BLaER1 (cell line): ENCODE results near the gene CTDP1.

Experiments
- H3K27ac ChIP-seq: shearing (Covaris generic); formaldehyde crosslinking; 2 replicates; pipeline ENCODE4 v1.8.1; 2022
- H3K27me3 ChIP-seq: shearing (Covaris generic); formaldehyde crosslinking; 2 replicates; pipeline ENCODE4 v1.8.1; 2022
- H3K36me3 ChIP-seq: shearing (Covaris generic); formaldehyde crosslinking; 2 replicates; pipeline ENCODE4 v1.8.1; 2022
- H3K4me1 ChIP-seq: shearing (Covaris generic); formaldehyde crosslinking; 2 replicates; pipeline ENCODE4 v1.8.1; 2022
- H3K4me2 ChIP-seq: shearing (Covaris generic); formaldehyde crosslinking; 2 replicates; pipeline ENCODE4 v1.8.1; 2022
- H3K4me3 ChIP-seq: shearing (Covaris generic); formaldehyde crosslinking; 2 replicates; pipeline ENCODE4 v1.8.1; 2022
- H3K9ac ChIP-seq: shearing (Covaris generic); formaldehyde crosslinking; 2 replicates; pipeline ENCODE4 v1.8.1; 2022
- H3K9me3 ChIP-seq: shearing (Covaris generic); formaldehyde crosslinking; 2 replicates; pipeline ENCODE4 v1.8.1; 2022
- H4K20me1 ChIP-seq: shearing (Covaris generic); formaldehyde crosslinking; 2 replicates; pipeline ENCODE4 v1.8.1; 2022
- Cebpa-rat ChIP-seq: shearing (Covaris generic); IDR thresholded peaks from 2 replicates; pipeline ENCODE4 v1.8.1; 2022

Gene CTDP1

GRCh38 chr18:79732721-79733025 lies 53.1 kb downstream of the CTDP1 start:
- Histone ChIP-seq H3K36me3 (peaks cover 96% of the 10 kb centered on the region), H4K20me1 (peaks cover 86% of the 10 kb centered on the region), H3K9ac (no peak overlapping the region), H3K4me1 (no peaks in the 10 kb centered on the region), H3K27ac (no peak overlapping the region), H3K4me2 (no peak overlapping the region), H3K9me3 (peaks cover 17% of the 10 kb centered on the region), H3K4me3 (no peak overlapping the region), H3K27me3 (no peaks in the 10 kb centered on the region)
- TF ChIP-seq Cebpa-rat = no peak

DNA sequence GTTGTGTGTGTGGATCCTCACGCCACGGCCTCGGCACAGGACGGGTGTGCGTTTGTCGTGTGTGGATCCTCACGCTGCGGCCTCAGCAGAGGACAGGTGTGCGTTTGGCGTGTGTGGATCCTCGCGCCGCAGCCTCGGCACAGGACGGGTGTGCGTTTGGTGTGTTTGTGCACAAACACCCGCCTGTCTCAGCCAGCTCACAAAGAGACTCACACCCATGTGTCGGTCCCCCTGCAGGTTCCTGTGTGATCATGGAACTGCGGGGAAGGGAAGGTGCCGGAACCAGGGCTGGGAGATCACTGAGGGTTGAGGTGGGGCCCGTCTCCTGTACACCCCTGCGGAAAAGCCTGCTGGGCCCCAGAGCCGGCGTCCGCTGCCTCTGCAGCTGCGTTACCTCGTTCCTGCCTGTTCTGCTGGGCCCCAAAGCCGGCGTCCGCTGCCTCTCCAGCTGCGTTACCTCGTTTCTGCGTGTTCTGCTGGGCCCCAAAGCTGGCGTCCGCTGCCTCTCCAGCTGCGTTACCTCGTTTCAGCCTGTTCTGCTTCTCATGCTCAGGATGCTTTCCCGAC lies 53.6 kb downstream of the CTDP1 start:
- H3K36me3 ChIP-seq = peaks cover 97% of the 10 kb centered on the region
- H3K9me3 ChIP-seq = peaks cover 17% of the 10 kb centered on the region
- H3K9ac ChIP-seq = no peak overlapping the region
- TF ChIP-seq Cebpa-rat = no peak
- H4K20me1 ChIP-seq = peaks cover 86% of the 10 kb centered on the region
- H3K27ac ChIP-seq = no peak overlapping the region
- H3K4me1 ChIP-seq = no peaks in the 10 kb centered on the region
- no peak overlapping the region for H3K4me2 ChIP-seq
- H3K27me3 ChIP-seq = peaks cover 3% of the 10 kb centered on the region; the same call in 1 of the 2 replicates
- H3K4me3 ChIP-seq = no peak overlapping the region

DNA sequence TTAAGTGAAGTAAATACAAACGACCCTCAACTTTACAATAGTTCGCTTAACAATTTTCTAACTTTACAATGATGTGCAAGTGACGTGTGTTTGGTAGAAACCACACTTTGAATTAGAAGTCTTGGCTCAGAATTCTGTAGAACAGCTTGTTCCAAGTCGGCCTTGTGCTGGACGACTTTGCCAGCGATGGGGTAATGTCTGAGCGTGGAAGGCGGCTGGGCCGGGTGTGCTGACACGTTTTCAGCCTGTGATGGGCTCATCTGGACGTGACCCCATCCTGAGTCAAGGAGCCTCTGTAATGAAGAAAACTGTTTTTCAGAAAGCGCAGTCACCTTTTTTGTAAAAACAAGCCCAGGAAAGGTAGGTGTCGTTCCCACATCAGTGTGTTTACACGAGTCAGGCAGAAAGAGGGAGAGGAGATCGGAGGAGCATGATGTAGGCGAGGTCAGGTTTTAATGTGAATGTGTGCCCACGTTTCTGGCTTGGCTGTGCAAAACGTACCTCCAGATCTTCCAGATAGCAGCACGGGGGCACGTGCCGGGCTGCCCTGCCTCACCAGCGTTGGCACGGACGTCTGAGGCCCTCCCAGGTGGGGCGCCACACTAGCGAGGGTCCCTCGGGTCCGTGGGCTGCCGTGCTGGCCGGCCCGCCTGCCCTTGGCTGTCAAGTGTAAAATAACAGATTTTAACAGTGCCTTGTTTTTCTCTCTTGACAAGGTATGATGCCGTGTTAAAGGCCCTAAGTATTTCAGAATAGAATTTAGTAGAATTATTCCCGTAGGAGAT lies 54.6 kb downstream of the CTDP1 start:
- no peak overlapping the region for H3K4me2 ChIP-seq
- no peak overlapping the region for H3K27ac ChIP-seq
- no peak overlapping the region for H3K4me3 ChIP-seq
- H3K9me3 ChIP-seq = peaks cover 17% of the 10 kb centered on the region
- no peaks in the 10 kb centered on the region for H3K4me1 ChIP-seq
- peaks cover 86% of the 10 kb centered on the region for H4K20me1 ChIP-seq
- TF ChIP-seq Cebpa-rat = no peak
- peaks cover 12% of the 10 kb centered on the region; the same call in 1 of the 2 replicates for H3K27me3 ChIP-seq
- H3K36me3 ChIP-seq = peaks cover 97% of the 10 kb centered on the region
- no peak overlapping the region for H3K9ac ChIP-seq

GRCh38 chr18:79735071-79735980 lies 55.7 kb downstream of the CTDP1 start:
- peaks cover 89% of the 10 kb centered on the region for H3K36me3 ChIP-seq

GRCh38 chr18:79736230-79736629 lies 56.6 kb downstream of the CTDP1 start:
- Histone ChIP-seq H3K27me3 (peaks cover 15% of the 10 kb centered on the region), H3K9ac (no peak overlapping the region), H4K20me1 (peaks cover 92% of the 10 kb centered on the region), H3K4me3 (no peak overlapping the region), H3K9me3 (peaks cover 9% of the 10 kb centered on the region), H3K4me1 (peaks cover 12% of the 10 kb centered on the region), H3K27ac (no peak overlapping the region), H3K36me3 (peaks cover 80% of the 10 kb centered on the region), H3K4me2 (no peak overlapping the region)
- TF ChIP-seq Cebpa-rat = no peak

More at GRCh38 chr18:79735071-79735980, 55.7 kb downstream of the CTDP1 start:
- Histone ChIP-seq H3K4me3 (no peak overlapping the region), H3K27ac (no peak overlapping the region), H3K27me3 (peaks cover 15% of the 10 kb centered on the region; the same call in 1 of the 2 replicates), H3K9me3 (peaks cover 17% of the 10 kb centered on the region), H3K4me1 (peaks cover 3% of the 10 kb centered on the region), H3K9ac (no peak overlapping the region), H4K20me1 (peaks cover 90% of the 10 kb centered on the region), H3K4me2 (no peak overlapping the region)
- no peak for TF ChIP-seq Cebpa-rat

- TF ChIP-seq Cebpa-rat = no peak
- H3K4me3 ChIP-seq = no peak overlapping the region
- peaks cover 15% of the 10 kb centered on the region for H3K27me3 ChIP-seq
- peaks cover 74% of the 10 kb centered on the region for H3K36me3 ChIP-seq
- H3K27ac ChIP-seq = no peak overlapping the region
- no peak overlapping the region for H3K9ac ChIP-seq
- H3K9me3 ChIP-seq = peaks cover 3% of the 10 kb centered on the region
- peaks cover 97% of the 10 kb centered on the region for H4K20me1 ChIP-seq
- peaks cover 19% of the 10 kb centered on the region for H3K4me1 ChIP-seq
- no peak overlapping the region for H3K4me2 ChIP-seq
Measured at GRCh38 chr18:79736846-79737245, 57.2 kb downstream of the CTDP1 start.

GRCh38 chr18:79737426-79737825 lies 57.8 kb downstream of the CTDP1 start:
- no peak for TF ChIP-seq Cebpa-rat
- no peak overlapping the region for H3K27ac ChIP-seq
- peaks cover 23% of the 10 kb centered on the region for H3K4me1 ChIP-seq
- H3K36me3 ChIP-seq = peaks cover 74% of the 10 kb centered on the region
- H3K9me3 ChIP-seq = no peaks in the 10 kb centered on the region
- H3K27me3 ChIP-seq = peaks cover 19% of the 10 kb centered on the region
- H4K20me1 ChIP-seq = peaks cover 100% of the 10 kb centered on the region
- H3K9ac ChIP-seq = no peak overlapping the region
- no peak overlapping the region for H3K4me3 ChIP-seq
- H3K4me2 ChIP-seq = no peak overlapping the region

- TF ChIP-seq Cebpa-rat = no peak
- H3K4me3 ChIP-seq = no peak overlapping the region
- peaks cover 74% of the 10 kb centered on the region for H3K36me3 ChIP-seq
Measured at GRCh38 chr18:79738041-79738461, 58.4 kb downstream of the CTDP1 start.

DNA sequence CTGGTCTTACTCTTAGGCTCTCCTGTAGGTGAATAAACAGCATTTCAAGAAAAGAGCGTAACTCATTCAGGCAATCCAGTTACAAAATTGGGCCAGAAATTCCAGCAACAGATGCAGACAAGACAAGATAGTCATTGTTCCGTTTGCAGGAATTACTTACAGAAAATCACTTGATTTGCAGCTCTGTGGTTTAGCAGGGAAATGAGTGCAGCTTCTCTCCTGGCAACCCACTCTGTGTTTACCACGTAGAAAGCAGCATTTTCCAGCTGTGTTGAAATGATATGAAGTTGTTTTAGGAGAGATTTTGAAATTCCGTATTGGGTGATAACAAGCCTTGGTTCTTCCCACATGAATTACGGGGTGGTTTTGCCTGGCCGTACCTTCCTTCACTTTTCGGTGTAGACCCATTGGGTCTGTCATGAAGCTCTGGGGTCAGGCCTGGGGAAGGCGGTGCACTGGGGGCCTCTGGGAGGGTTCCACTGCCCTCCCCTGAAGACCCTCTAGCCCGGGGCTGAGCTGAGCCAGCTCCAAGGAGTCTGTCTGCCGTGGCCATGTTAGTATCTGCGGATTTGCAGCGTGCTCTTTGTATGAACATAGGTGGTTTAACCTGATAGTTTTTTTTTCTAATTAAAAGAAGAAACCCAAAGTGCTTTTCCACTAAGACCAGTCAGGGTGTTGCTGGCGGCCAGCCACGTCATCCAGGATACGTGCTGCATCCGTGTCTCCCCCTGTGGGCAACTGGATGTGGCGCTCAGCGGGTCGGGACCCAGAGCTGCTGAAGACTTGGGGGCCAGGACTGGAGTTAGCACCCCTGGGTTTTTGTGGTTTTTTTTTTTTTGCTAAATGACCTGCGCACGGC lies 59.2 kb downstream of the CTDP1 start:
- no peak for TF ChIP-seq Cebpa-rat
- Histone ChIP-seq H3K4me3 (no peak overlapping the region), H3K4me2 (no peak overlapping the region), H3K4me1 (peaks cover 23% of the 10 kb centered on the region), H3K27ac (no peak overlapping the region), H3K27me3 (peaks cover 27% of the 10 kb centered on the region), H3K9ac (no peak overlapping the region), H3K9me3 (no peaks in the 10 kb centered on the region), H3K36me3 (peaks cover 75% of the 10 kb centered on the region), H4K20me1 (peaks cover 100% of the 10 kb centered on the region)

More at GRCh38 chr18:79738041-79738461, 58.4 kb downstream of the CTDP1 start:
- peaks cover 25% of the 10 kb centered on the region for H3K27me3 ChIP-seq
- H3K9me3 ChIP-seq = no peaks in the 10 kb centered on the region
- H3K9ac ChIP-seq = no peak overlapping the region
- peaks cover 23% of the 10 kb centered on the region for H3K4me1 ChIP-seq
- no peak overlapping the region for H3K27ac ChIP-seq
- H3K4me2 ChIP-seq = no peak overlapping the region
- H4K20me1 ChIP-seq = peaks cover 100% of the 10 kb centered on the region
